ENCODE data around the gene IFNA8.
"Not testable (repeated sequence)": the region's sequence is repeated elsewhere in the genome, so short reads cannot be mapped to it uniquely, and the experiment has no call there.

DNA sequence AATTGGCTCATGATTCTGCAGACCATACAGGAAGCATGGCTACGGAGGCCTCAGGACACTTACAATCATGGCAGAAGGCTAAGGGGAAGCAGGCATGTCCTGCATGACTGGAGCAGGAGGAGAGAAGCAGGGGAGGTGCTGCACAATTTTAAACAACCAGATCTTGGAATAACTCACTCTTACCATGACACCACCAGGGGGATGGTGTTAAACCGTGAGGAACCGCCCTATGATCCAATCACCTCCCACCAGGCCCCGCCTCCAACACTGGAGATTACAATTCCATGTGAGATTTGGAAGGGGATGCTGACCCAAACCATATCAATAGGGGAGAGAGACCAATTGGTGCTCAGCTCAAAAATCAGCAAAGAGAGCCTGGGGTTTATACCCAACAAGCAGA lies 37.5 kb upstream of the IFNA8 start:
- TF ChIP-seq, protein P1, sequence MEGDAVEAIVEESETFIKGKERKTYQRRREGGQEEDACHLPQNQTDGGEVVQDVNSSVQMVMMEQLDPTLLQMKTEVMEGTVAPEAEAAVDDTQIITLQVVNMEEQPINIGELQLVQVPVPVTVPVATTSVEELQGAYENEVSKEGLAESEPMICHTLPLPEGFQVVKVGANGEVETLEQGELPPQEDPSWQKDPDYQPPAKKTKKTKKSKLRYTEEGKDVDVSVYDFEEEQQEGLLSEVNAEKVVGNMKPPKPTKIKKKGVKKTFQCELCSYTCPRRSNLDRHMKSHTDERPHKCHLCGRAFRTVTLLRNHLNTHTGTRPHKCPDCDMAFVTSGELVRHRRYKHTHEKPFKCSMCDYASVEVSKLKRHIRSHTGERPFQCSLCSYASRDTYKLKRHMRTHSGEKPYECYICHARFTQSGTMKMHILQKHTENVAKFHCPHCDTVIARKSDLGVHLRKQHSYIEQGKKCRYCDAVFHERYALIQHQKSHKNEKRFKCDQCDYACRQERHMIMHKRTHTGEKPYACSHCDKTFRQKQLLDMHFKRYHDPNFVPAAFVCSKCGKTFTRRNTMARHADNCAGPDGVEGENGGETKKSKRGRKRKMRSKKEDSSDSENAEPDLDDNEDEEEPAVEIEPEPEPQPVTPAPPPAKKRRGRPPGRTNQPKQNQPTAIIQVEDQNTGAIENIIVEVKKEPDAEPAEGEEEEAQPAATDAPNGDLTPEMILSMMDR (IDR thresholded peaks at IDR 0.05): not testable (repeated sequence)
- TF ChIP-seq POLR2A (IDR thresholded peaks at IDR 0.05): not testable (repeated sequence)

All from body of pancreas (tissue), 4 donors.